Ishikawa (cell line): Measurements from ENCODE around the gene BLOC1S4.
A peak's percentile ranks its signal among the peaks of the same experiment; 100 is the strongest.

ENCODE experiments used
- CEBPB ChIP-seq: IDR thresholded peaks from 2 replicates; pipeline ENCODE4 v1.6.1; 2012
- CREB1 ChIP-seq: IDR thresholded peaks from 2 replicates; pipeline ENCODE4 v1.6.1; 2012; ENCODE audit warnings: low read depth
- EGR1 ChIP-seq: IDR thresholded peaks from 2 replicates; pipeline ENCODE4 v1.6.1; 2012
- EP300 ChIP-seq: IDR thresholded peaks from 2 replicates; pipeline ENCODE4 v1.6.1; 2012; ENCODE audit warnings: borderline replicate concordance
- FOXM1 ChIP-seq: IDR thresholded peaks from 2 replicates; pipeline ENCODE4 v1.6.1; 2012; ENCODE audit warnings: low read depth, borderline replicate concordance
- MAX ChIP-seq: IDR thresholded peaks from 2 replicates; pipeline ENCODE4 v1.6.1; 2012
- NFIC ChIP-seq: IDR thresholded peaks from 2 replicates; pipeline ENCODE4 v1.6.1; 2012
- RAD21 ChIP-seq: IDR thresholded peaks from 2 replicates; pipeline ENCODE4 v1.6.1; 2012; ENCODE audit warnings: low read depth
- REST ChIP-seq: IDR thresholded peaks from 2 replicates; pipeline ENCODE4 v1.6.1; 2012; ENCODE audit warnings: low read depth, mild to moderate bottlenecking
- TAF1 ChIP-seq: IDR thresholded peaks from 2 replicates; pipeline ENCODE4 v1.6.1; 2012; ENCODE audit warnings: low read depth, mild to moderate bottlenecking
- TCF12 ChIP-seq: IDR thresholded peaks from 2 replicates; pipeline ENCODE4 v1.6.1; 2012; ENCODE audit warnings: low read depth
- TEAD4 ChIP-seq: IDR thresholded peaks from 2 replicates; pipeline ENCODE4 v1.6.1; 2012
- USF1 ChIP-seq: IDR thresholded peaks from 2 replicates; pipeline ENCODE4 v1.6.1; 2012
- YY1 ChIP-seq: IDR thresholded peaks from 2 replicates; pipeline ENCODE4 v1.6.1; 2012; ENCODE audit warnings: low read depth
- ZBTB7A ChIP-seq: IDR thresholded peaks from 2 replicates; pipeline ENCODE4 v1.6.1; 2012; ENCODE audit warnings: low read depth

The BLOC1S4 gene

GRCh38 chr4:6673660-6674499, 42.1 kb upstream of the BLOC1S4 start:
- TF ChIP-seq TAF1 (peak; percentile 78), YY1 (peak; percentile 87), TEAD4 (peak; percentile 34), MAX (peak; percentile 97), ZBTB7A (no peak), EP300 (no peak), EGR1 (no peak), CEBPB (no peak), FOXM1 (no peak), USF1 (no peak; the same call in 1 of the 2 replicates), TCF12 (peak; percentile 35; the same call in 1 of the 2 replicates), NFIC (peak; percentile 37; the same call in 1 of the 2 replicates), REST (no peak), RAD21 (no peak), CREB1 (peak; percentile 21; the same call in 1 of the 2 replicates)

- TF ChIP-seq CREB1 (no peak), TCF12 (no peak), EGR1 (peak; percentile 24; the same call in 1 of the 2 replicates), RAD21 (peak; percentile 29; the same call in 1 of the 2 replicates), CEBPB (no peak), MAX (peak; percentile 87), NFIC (no peak), TEAD4 (no peak), YY1 (no peak)
These were observed 41.3 kb upstream of the BLOC1S4 start for GRCh38 chr4:6674500-6675149.

- TF ChIP-seq TAF1 (no peak), ZBTB7A (no peak), RAD21 (no peak), NFIC (no peak), TCF12 (no peak), USF1 (no peak), CREB1 (no peak), TEAD4 (no peak), EP300 (no peak), EGR1 (no peak), YY1 (no peak), MAX (no peak), FOXM1 (no peak)
These were observed 39.0 kb upstream of the BLOC1S4 start for GRCh38 chr4:6676722-6677558.

- TF ChIP-seq ZBTB7A = no peak
- TF ChIP-seq MAX = no peak
- no peak for TF ChIP-seq RAD21
- TF ChIP-seq CEBPB = no peak
- TF ChIP-seq TEAD4 = no peak
- no peak for TF ChIP-seq TCF12
- TF ChIP-seq FOXM1 = no peak
- no peak for TF ChIP-seq EP300
- no peak for TF ChIP-seq YY1
- no peak for TF ChIP-seq CREB1
- no peak for TF ChIP-seq EGR1
- TF ChIP-seq TAF1 = no peak
- no peak for TF ChIP-seq NFIC
These were observed 35.5 kb upstream of the BLOC1S4 start for GRCh38 chr4:6680372-6681034.

GRCh38 chr4:6681191-6681590, 34.8 kb upstream of the BLOC1S4 start:
- TF ChIP-seq ZBTB7A (no peak), YY1 (no peak), TCF12 (no peak), EP300 (no peak), TEAD4 (no peak), RAD21 (no peak), MAX (no peak), EGR1 (no peak)
